HEK293 (cell line): Measurements from ENCODE around the gene CCND1.

Experiments used
- CTCF ChIA-PET: fragments of 350-600 bp; formaldehyde crosslinking; extraction: SDS; loops from one replicate; lab custom pipeline; 2021; ENCODE audit warnings: antibody characterized with exemption; lab: Yijun Ruan, JAX
- POLR2A ChIA-PET: fragments of 300-600 bp; formaldehyde crosslinking; extraction: SDS; loops from one replicate; lab custom pipeline; 2020; ENCODE audit warnings: antibody characterized with exemption, inconsistent platforms; lab: Yijun Ruan, JAX
- H3K27ac ChIP-seq: fragments of 200-500 bp; sonication (Bioruptor generic); 2 replicates; pipeline ENCODE4 v1.5.1; 2014; ENCODE audit warnings: low read depth, low read length, control low read depth, inconsistent platforms; ENCODE audit errors: extremely low read depth
- H3K36me3 ChIP-seq, 2 experiments: fragments of 200-500 bp in 1 of 2; sonication (Bioruptor generic) in 1 of 2; 1 replicate in 1 of 2; 2 replicates in 1 of 2; pipeline ENCODE4 v1.5.1; 2014 to 2017; ENCODE audit warnings: inconsistent platforms in 2 of 2, low read length in 2 of 2; ENCODE audit not compliant: control insufficient read depth in 2 of 2, insufficient read depth in 1 of 2
- H3K4me1 ChIP-seq: fragments of 200-500 bp; sonication (Bioruptor generic); 2 replicates; pipeline ENCODE4 v1.5.1; 2014; ENCODE audit warnings: mild to moderate bottlenecking, low read length, inconsistent platforms; ENCODE audit not compliant: control insufficient read depth, insufficient read depth
- H3K4me3 ChIP-seq: 2 replicates; pipeline ENCODE4 v1.5.1; 2011; ENCODE audit warnings: low read depth, mild to moderate bottlenecking, control low read depth, low read length, moderate library complexity
- H3K9me3 ChIP-seq: fragments of 200-500 bp; sonication (Bioruptor generic); 2 replicates; pipeline ENCODE4 v1.5.1; 2014; ENCODE audit warnings: low read depth, low read length, inconsistent platforms; ENCODE audit not compliant: control insufficient read depth, insufficient read depth
- PRDM1 ChIP-seq: fragments of 450-650 bp; formaldehyde crosslinking; IDR thresholded peaks from 2 replicates; pipeline ENCODE4; 2016; ENCODE audit warnings: missing biosample characterization, missing genetic modification characterization
- PRDM2 ChIP-seq: fragments of 450-650 bp; formaldehyde crosslinking; IDR thresholded peaks from 2 replicates; pipeline ENCODE4 v1.5.1; 2016; ENCODE audit warnings: missing biosample characterization, missing genetic modification characterization, borderline replicate concordance
- SP2 ChIP-seq: fragments of 450-650 bp; formaldehyde crosslinking; IDR thresholded peaks from 2 replicates; pipeline ENCODE4 v1.5.1; 2016; ENCODE audit warnings: missing biosample characterization, missing genetic modification characterization
- YY2 ChIP-seq: fragments of 450-650 bp; formaldehyde crosslinking; IDR thresholded peaks from 2 replicates; pipeline ENCODE4 v1.5.1; 2016; ENCODE audit warnings: missing biosample characterization, missing genetic modification characterization
- ZBTB17 ChIP-seq: fragments of 450-650 bp; formaldehyde crosslinking; IDR thresholded peaks from 2 replicates; pipeline ENCODE4 v1.5.1; 2016; ENCODE audit warnings: missing biosample characterization, missing genetic modification characterization
- ZBTB20 ChIP-seq: fragments of 450-650 bp; formaldehyde crosslinking; IDR thresholded peaks from 2 replicates; pipeline ENCODE4 v1.5.1; 2016; ENCODE audit warnings: missing biosample characterization, missing genetic modification characterization
- ZBTB21 ChIP-seq: fragments of 450-650 bp; formaldehyde crosslinking; IDR thresholded peaks from 2 replicates; pipeline ENCODE4 v1.5.1; 2017; ENCODE audit warnings: missing biosample characterization, missing genetic modification characterization
- ZNF112 ChIP-seq: fragments of 450-650 bp; formaldehyde crosslinking; IDR thresholded peaks from 2 replicates; pipeline ENCODE4 v1.5.0; 2017; ENCODE audit warnings: missing biosample characterization, missing genetic modification characterization
- ZNF211 ChIP-seq: fragments of 450-650 bp; formaldehyde crosslinking; IDR thresholded peaks from 2 replicates; pipeline ENCODE4 v1.5.1; 2016; ENCODE audit warnings: low read depth, missing biosample characterization, missing genetic modification characterization
- ZNF239 ChIP-seq: fragments of 450-650 bp; formaldehyde crosslinking; IDR thresholded peaks from 2 replicates; pipeline ENCODE4 v1.5.1; 2016; ENCODE audit warnings: missing biosample characterization, missing genetic modification characterization
- ZNF274 ChIP-seq, 2 experiments: fragments of 200-500 bp in 1 of 2; fragments of 450-650 bp in 1 of 2; sonication (Bioruptor generic) in 1 of 2; formaldehyde crosslinking in 1 of 2; IDR thresholded peaks; 2 replicates each; pipeline versions ENCODE4 v1.5.1 to v1.6.1; 2014 to 2016; ENCODE audit warnings: borderline replicate concordance in 1 of 2, inconsistent platforms in 1 of 2, low read length in 1 of 2, missing biosample characterization in 1 of 2, missing genetic modification characterization in 1 of 2
- ZNF335 ChIP-seq: fragments of 450-650 bp; formaldehyde crosslinking; conservative IDR thresholded peaks from 2 replicates; pipeline ENCODE4 v1.5.1; 2016; ENCODE audit warnings: missing biosample characterization, missing genetic modification characterization
- ZNF37A ChIP-seq: fragments of 450-650 bp; IDR thresholded peaks from 2 replicates; pipeline ENCODE4 v1.5.1; 2018; ENCODE audit warnings: missing biosample characterization, missing genetic modification characterization
- ZNF433 ChIP-seq: fragments of 450-650 bp; formaldehyde crosslinking; IDR thresholded peaks from 2 replicates; pipeline ENCODE4 v1.5.1; 2016; ENCODE audit warnings: missing biosample characterization, missing genetic modification characterization, low read depth
- ZNF544 ChIP-seq: fragments of 450-650 bp; formaldehyde crosslinking; IDR thresholded peaks from 2 replicates; pipeline ENCODE4 v1.5.0; 2017; ENCODE audit warnings: missing biosample characterization, missing genetic modification characterization
- ZNF768 ChIP-seq: fragments of 450-650 bp; formaldehyde crosslinking; IDR thresholded peaks from 2 replicates; pipeline ENCODE4 v1.5.1; 2018; ENCODE audit warnings: missing biosample characterization, mild to moderate bottlenecking, missing genetic modification characterization
- ZNF777 ChIP-seq: fragments of 450-650 bp; formaldehyde crosslinking; IDR thresholded peaks from 2 replicates; pipeline ENCODE4 v1.5.1; 2017; ENCODE audit warnings: missing biosample characterization, missing genetic modification characterization, borderline replicate concordance
- ZNF785 ChIP-seq: fragments of 450-650 bp; formaldehyde crosslinking; IDR thresholded peaks from 2 replicates; pipeline ENCODE4 v1.5.1; 2016; ENCODE audit warnings: missing biosample characterization, missing genetic modification characterization
- ZSCAN23 ChIP-seq: fragments of 450-650 bp; formaldehyde crosslinking; IDR thresholded peaks from 2 replicates; pipeline ENCODE4 v1.5.1; 2016; ENCODE audit warnings: missing biosample characterization, missing genetic modification characterization
- ZXDB ChIP-seq: fragments of 450-650 bp; formaldehyde crosslinking; IDR thresholded peaks from 2 replicates; pipeline ENCODE4 v1.5.1; 2016; ENCODE audit warnings: missing biosample characterization, missing genetic modification characterization
- TF ChIP-seq, protein P1 (sequence below): IDR thresholded peaks from 2 replicates; pipeline ENCODE4 v1.6.1; 2011; ENCODE audit warnings: mild to moderate bottlenecking, low read depth, low read length, borderline replicate concordance
- TF ChIP-seq, protein P2 (sequence below): fragments of 450-650 bp; formaldehyde crosslinking; IDR thresholded peaks from 2 replicates; pipeline ENCODE4 v1.5.1; 2016; ENCODE audit warnings: missing biosample characterization, missing genetic modification characterization

Gene CCND1

DNA sequence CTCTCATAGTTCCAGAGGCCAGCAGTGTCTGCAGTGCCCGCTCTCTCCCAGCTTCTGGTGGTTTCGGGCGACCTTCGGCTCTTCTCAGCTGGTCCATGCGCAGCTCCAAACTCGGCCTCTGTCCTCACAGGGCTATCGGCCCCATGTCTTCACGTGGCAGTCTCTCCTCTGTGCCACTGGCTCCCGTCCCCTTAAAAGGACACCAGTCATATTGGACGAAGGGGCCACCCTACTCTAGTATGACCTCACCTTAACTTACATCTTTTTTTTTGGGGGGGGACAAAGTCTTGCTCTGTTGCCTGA, 20.4 kb downstream of the CCND1 start:
- CTCF ChIA-PET, result interaction anchor here (0.6 to 4.1 kb wide), 3 partner anchors 9 to 364 kb away, joined by 3 to 24 read pairs (median 8); partner anchors contain the start of gene LTO1
- H3K4me3 ChIP-seq, result no peak overlapping the region
- no peaks in the 10 kb centered on the region for H3K9me3 ChIP-seq
- H3K27ac ChIP-seq, result no peak overlapping the region
- TF ChIP-seq ZBTB20 (tag by site-specific recombination) (no peak), SP2 (no peak), ZNF239 (no peak), ZNF211 (tag by site-specific recombination) (no peak), ZNF785 (tag by site-specific recombination) (no peak), ZNF433 (tag by site-specific recombination) (no peak), ZSCAN23 (tag by site-specific recombination) (no peak), ZNF768 (tag by site-specific recombination) (no peak), ZNF335 (tag by site-specific recombination) (no peak), YY2 (tag by site-specific recombination) (no peak), ZNF544 (tag by site-specific recombination) (no peak), ZNF274 (IDR thresholded peaks at IDR 0.05; ENCODE audit: low read length) (no peak), ZNF274 (tag by site-specific recombination; IDR thresholded peaks at IDR 0.05; ENCODE audit: borderline replicate concordance) (no peak), ZNF777 (tag by site-specific recombination) (no peak), ZBTB17 (no peak), ZNF112 (no peak), PRDM1 (no peak)
- TF ChIP-seq, protein P1, sequence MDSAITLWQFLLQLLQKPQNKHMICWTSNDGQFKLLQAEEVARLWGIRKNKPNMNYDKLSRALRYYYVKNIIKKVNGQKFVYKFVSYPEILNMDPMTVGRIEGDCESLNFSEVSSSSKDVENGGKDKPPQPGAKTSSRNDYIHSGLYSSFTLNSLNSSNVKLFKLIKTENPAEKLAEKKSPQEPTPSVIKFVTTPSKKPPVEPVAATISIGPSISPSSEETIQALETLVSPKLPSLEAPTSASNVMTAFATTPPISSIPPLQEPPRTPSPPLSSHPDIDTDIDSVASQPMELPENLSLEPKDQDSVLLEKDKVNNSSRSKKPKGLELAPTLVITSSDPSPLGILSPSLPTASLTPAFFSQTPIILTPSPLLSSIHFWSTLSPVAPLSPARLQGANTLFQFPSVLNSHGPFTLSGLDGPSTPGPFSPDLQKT, result no peak
- TF ChIP-seq, protein P2, sequence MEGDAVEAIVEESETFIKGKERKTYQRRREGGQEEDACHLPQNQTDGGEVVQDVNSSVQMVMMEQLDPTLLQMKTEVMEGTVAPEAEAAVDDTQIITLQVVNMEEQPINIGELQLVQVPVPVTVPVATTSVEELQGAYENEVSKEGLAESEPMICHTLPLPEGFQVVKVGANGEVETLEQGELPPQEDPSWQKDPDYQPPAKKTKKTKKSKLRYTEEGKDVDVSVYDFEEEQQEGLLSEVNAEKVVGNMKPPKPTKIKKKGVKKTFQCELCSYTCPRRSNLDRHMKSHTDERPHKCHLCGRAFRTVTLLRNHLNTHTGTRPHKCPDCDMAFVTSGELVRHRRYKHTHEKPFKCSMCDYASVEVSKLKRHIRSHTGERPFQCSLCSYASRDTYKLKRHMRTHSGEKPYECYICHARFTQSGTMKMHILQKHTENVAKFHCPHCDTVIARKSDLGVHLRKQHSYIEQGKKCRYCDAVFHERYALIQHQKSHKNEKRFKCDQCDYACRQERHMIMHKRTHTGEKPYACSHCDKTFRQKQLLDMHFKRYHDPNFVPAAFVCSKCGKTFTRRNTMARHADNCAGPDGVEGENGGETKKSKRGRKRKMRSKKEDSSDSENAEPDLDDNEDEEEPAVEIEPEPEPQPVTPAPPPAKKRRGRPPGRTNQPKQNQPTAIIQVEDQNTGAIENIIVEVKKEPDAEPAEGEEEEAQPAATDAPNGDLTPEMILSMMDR (tag by site-specific recombination), result no peak
- H3K4me1 ChIP-seq, result no peaks in the 10 kb centered on the region
- peaks cover 0 to 37% of the 10 kb centered on the region in 2 experiments; a peak in 1 of 3 replicates for H3K36me3 ChIP-seq
- POLR2A ChIA-PET, result interaction anchor here (1.1 kb wide), 1 partner anchor 22 kb away, joined by 6 read pairs; no protein-coding TSS in a partner anchor

- no peak for TF ChIP-seq ZXDB
- no peak for TF ChIP-seq ZBTB17
- no peak for TF ChIP-seq ZNF37A
- TF ChIP-seq ZBTB21 (tag by site-specific recombination), result no peak
- TF ChIP-seq PRDM2 (tag by site-specific recombination), result no peak
- no peak for TF ChIP-seq ZNF335 (tag by site-specific recombination)
- TF ChIP-seq, all 188 proteins: peak for 0
- no peak overlapping the region for H3K4me3 ChIP-seq
- peaks cover 0 to 44% of the 10 kb centered on the region in 2 experiments; a peak in 1 of 3 replicates for H3K36me3 ChIP-seq
- H3K9me3 ChIP-seq, result no peaks in the 10 kb centered on the region
- H3K27ac ChIP-seq, result no peak overlapping the region
- ChIA-PET CTCF (interaction anchor here (0.6 to 4.1 kb wide), 4 partner anchors 8 to 364 kb away, joined by 3 to 24 read pairs (median 6); partner anchors contain the start of gene LTO1), POLR2A (interaction anchor here (1.1 kb wide), 1 partner anchor 23 kb away, joined by 6 read pairs; no protein-coding TSS in a partner anchor)
- H3K4me1 ChIP-seq, result no peaks in the 10 kb centered on the region
Measured at GRCh38 chr11:69662021-69662698, 21.2 kb downstream of the CCND1 start.
